Measurements from ENCODE around the gene RASIP1. TPM values are rescaled to one million over a fixed set of nuclear protein-coding genes. Genes with fewer than 3 reads are reported as not detected.
"Not testable (repeated sequence)": the region's sequence is repeated elsewhere in the genome, so short reads cannot be mapped to it uniquely, and the experiment has no call there.

RASIP1 gene
- total RNA-seq, 2 experiments from 2014 or later, result not detected

DNA sequence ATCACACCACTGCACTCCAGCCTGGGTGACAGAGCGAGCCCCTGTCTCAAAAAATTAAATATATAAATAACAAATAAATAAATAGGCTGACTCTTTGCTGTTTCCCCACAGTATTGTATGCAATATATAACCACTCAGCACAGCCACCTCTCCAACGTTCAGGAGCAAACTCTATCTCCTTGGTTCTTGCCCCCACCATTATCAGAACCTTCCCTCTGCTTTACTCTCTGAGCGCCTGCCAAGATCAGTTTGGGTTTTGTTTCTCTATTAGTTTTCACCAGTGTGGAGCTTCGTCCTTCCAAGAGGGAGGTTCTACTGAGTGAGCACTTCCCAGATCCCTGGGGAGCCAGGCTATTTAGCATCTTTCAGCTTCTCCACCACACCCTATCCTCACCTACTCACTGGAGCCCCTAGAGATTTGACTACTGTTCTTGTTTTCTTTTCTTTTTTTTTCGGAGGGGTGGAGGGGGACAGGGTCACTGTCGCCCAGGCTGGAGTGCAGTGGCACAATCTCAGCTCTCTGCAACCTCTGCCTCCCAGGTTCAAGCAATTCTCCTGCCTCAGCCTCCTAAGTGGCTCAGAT lies 27.9 kb upstream of the RASIP1 start:
- H3K27me3 Mint-ChIP-seq, result peaks cover 19% of the 10 kb centered on the region
- H3K36me3 Mint-ChIP-seq; H3K4me1 Mint-ChIP-seq; H3K27ac Mint-ChIP-seq; H3K4me3 Mint-ChIP-seq; ATAC-seq (ENCODE audit: low read depth); DNase-seq; POLR2A ChIA-PET; H3K9me3 Mint-ChIP-seq: not testable (repeated sequence)

GRCh38 chr19:48765816-48766215 lies 25.4 kb upstream of the RASIP1 start:
- H3K36me3 Mint-ChIP-seq; H3K9me3 Mint-ChIP-seq; H3K4me3 Mint-ChIP-seq; POLR2A ChIA-PET; H3K27ac Mint-ChIP-seq; H3K4me1 Mint-ChIP-seq; DNase-seq; ATAC-seq (ENCODE audit: low read depth): not testable (repeated sequence)
- peaks cover 24% of the 10 kb centered on the region for H3K27me3 Mint-ChIP-seq

GRCh38 chr19:48760504-48761205 lies 20.2 kb upstream of the RASIP1 start:
- H3K27ac Mint-ChIP-seq, result peak overlapping the region; percentile 56
- peaks cover 8% of the 10 kb centered on the region for H3K27me3 Mint-ChIP-seq
- ATAC-seq (ENCODE audit: low read depth), result peak; percentile 22

GRCh38 chr19:48757741-48758144 lies 17.3 kb upstream of the RASIP1 start:
- Mint-ChIP-seq H3K9me3 (no peaks in the 10 kb centered on the region), H3K27me3 (peaks cover 25% of the 10 kb centered on the region), H3K27ac (no peak overlapping the region), H3K36me3 (no peaks in the 10 kb centered on the region), H3K4me3 (no peak overlapping the region), H3K4me1 (peaks cover 16% of the 10 kb centered on the region)
- ATAC-seq (ENCODE audit: low read depth) (no peak), DNase-seq (no peak)
- POLR2A ChIA-PET, result no interaction called here

More at GRCh38 chr19:48760504-48761205, 20.2 kb upstream of the RASIP1 start:
- H3K9me3 Mint-ChIP-seq, result no peaks in the 10 kb centered on the region
- POLR2A ChIA-PET, result no interaction called here
- H3K4me3 Mint-ChIP-seq, result peak overlapping the region; percentile 37
- no peaks in the 10 kb centered on the region for H3K36me3 Mint-ChIP-seq
- DNase-seq, result no peak
- peaks cover 8% of the 10 kb centered on the region for H3K4me1 Mint-ChIP-seq

DNA sequence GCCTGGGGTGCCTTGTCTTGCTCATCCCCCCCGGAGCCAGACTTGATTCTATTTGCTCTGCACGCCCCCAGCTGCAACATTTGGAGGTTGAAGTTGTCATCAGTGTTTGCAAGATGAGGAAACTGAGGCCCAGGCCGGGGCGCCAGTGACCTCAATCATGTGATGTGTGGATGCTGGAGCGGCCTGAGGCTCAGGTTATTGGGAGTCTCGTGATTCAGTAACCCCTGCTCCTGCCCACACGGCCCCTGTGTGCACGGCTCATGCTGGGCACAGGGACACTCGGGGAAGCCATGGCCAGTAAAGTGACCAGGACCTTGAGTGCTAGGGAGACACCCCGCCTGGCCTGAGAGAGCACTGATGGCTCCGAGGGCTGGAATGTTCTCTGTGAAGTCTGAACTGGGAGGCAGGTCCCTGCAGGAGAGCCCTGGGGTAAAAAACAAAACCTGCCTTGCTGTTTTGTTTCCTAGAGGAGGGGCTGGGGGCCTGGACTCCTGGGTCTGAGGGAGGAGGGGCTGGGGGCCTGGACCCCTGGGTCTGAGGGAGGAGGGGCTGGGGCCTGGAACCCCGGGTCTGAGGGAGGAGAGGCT lies 16.8 kb upstream of the RASIP1 start:
- no peak for DNase-seq
- ATAC-seq (ENCODE audit: low read depth), result no peak
- no peak overlapping the region for H3K4me3 Mint-ChIP-seq
- POLR2A ChIA-PET, result no interaction called here
- no peaks in the 10 kb centered on the region for H3K36me3 Mint-ChIP-seq
- H3K27ac Mint-ChIP-seq, result no peak overlapping the region
- H3K4me1 Mint-ChIP-seq, result peaks cover 17% of the 10 kb centered on the region
- no peaks in the 10 kb centered on the region for H3K9me3 Mint-ChIP-seq
- H3K27me3 Mint-ChIP-seq, result peaks cover 22% of the 10 kb centered on the region

DNA sequence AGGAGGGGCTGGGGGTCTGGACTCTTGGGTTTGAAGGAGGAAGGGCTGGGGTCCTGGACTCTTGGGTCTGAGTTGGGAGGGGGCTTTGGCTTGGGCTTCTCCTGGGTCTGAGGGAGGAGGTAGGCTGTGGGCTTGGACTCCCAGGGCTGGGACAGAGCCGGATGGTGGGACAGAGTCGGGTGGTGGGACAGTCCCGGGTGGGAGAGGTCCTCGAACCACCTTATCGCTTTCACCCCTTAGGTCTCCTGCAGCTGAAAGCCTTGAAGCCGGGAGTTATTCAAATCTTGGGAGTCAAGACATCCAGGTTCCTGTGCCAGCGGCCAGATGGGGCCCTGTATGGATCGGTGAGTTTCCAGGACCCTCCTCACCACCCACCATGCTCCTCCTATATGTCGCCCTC lies 16.3 kb upstream of the RASIP1 start:
- POLR2A ChIA-PET, result no interaction called here
- Mint-ChIP-seq H3K36me3 (no peaks in the 10 kb centered on the region), H3K27ac (no peak overlapping the region), H3K27me3 (peaks cover 26% of the 10 kb centered on the region), H3K4me1 (peaks cover 19% of the 10 kb centered on the region), H3K4me3 (no peak overlapping the region), H3K9me3 (no peaks in the 10 kb centered on the region)
- no peak for DNase-seq
- no peak for ATAC-seq (ENCODE audit: low read depth)

DNA sequence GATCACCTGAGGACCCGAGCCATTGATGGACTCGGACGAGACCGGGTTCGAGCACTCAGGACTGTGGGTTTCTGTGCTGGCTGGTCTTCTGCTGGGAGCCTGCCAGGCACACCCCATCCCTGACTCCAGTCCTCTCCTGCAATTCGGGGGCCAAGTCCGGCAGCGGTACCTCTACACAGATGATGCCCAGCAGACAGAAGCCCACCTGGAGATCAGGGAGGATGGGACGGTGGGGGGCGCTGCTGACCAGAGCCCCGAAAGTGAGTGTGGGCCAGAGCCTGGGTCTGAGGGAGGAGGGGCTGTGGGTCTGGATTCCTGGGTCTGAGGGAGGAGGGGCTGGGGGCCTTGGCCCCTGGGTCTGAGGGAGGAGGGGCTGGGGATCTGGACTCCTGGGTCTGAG lies 15.8 kb upstream of the RASIP1 start:
- Mint-ChIP-seq H3K4me1 (peaks cover 21% of the 10 kb centered on the region), H3K36me3 (no peaks in the 10 kb centered on the region), H3K4me3 (no peak overlapping the region), H3K27ac (no peak overlapping the region), H3K9me3 (no peaks in the 10 kb centered on the region), H3K27me3 (peaks cover 31% of the 10 kb centered on the region)
- POLR2A ChIA-PET, result interaction anchor here (0.6 kb wide), 1 partner anchor 210 kb away, joined by 3 read pairs; no protein-coding TSS in a partner anchor
- ATAC-seq (ENCODE audit: low read depth) (no peak), DNase-seq (no peak)

GRCh38 chr19:48755787-48756186 lies 15.4 kb upstream of the RASIP1 start:
- no peak for DNase-seq
- POLR2A ChIA-PET, result interaction anchor here (0.6 kb wide), 1 partner anchor 210 kb away, joined by 3 read pairs; no protein-coding TSS in a partner anchor
- H3K36me3 Mint-ChIP-seq, result no peaks in the 10 kb centered on the region
- H3K4me1 Mint-ChIP-seq, result peaks cover 21% of the 10 kb centered on the region
- H3K27me3 Mint-ChIP-seq, result peaks cover 35% of the 10 kb centered on the region
- H3K27ac Mint-ChIP-seq, result no peak overlapping the region
- no peak overlapping the region for H3K4me3 Mint-ChIP-seq
- ATAC-seq (ENCODE audit: low read depth), result no peak
- H3K9me3 Mint-ChIP-seq, result no peaks in the 10 kb centered on the region

DNA sequence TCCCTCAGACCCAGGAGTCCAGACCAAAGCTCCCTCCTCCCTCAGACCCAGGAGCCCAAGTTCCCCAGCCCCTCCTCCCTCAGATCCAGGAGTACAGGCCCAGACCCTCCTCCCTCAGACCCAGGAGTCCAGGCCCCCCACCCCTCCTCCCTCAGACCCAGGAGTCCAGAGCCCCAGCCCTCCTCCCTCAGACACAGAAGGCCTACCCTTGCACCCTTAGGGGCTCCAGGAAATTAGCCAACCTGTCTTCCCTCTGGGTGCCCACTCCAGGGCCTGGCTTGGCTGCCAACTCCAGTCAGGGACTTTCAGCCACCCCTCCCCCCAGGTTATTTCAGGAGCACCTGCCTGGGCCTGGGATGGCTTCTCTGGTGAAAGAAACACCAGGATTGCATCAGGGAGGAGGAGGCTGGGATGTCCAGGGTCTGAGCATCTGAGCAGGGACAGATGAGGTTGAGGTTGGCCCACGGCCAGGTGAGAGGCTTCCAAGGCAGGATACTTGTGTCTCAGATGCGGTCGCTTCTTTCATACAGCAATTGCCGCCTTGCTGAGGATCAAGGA lies 14.8 kb upstream of the RASIP1 start, which contains the start of gene FGF21:
Gene FGF21 (plus strand): TSS at position 441 of the 558 bp plus-strand sequence. CDS start 713 bp downstream, outside the sequence.
- Mint-ChIP-seq H3K27me3 (peaks cover 35% of the 10 kb centered on the region), H3K9me3 (no peaks in the 10 kb centered on the region), H3K36me3 (no peaks in the 10 kb centered on the region), H3K4me3 (no peak within 1 kb of the TSS), H3K27ac (no peak within 1 kb of the TSS), H3K4me1 (peaks cover 15% of the 10 kb centered on the region)
- DNase-seq, result no peak
- POLR2A ChIA-PET, result no interaction called here
- no peak for ATAC-seq (ENCODE audit: low read depth)

DNA sequence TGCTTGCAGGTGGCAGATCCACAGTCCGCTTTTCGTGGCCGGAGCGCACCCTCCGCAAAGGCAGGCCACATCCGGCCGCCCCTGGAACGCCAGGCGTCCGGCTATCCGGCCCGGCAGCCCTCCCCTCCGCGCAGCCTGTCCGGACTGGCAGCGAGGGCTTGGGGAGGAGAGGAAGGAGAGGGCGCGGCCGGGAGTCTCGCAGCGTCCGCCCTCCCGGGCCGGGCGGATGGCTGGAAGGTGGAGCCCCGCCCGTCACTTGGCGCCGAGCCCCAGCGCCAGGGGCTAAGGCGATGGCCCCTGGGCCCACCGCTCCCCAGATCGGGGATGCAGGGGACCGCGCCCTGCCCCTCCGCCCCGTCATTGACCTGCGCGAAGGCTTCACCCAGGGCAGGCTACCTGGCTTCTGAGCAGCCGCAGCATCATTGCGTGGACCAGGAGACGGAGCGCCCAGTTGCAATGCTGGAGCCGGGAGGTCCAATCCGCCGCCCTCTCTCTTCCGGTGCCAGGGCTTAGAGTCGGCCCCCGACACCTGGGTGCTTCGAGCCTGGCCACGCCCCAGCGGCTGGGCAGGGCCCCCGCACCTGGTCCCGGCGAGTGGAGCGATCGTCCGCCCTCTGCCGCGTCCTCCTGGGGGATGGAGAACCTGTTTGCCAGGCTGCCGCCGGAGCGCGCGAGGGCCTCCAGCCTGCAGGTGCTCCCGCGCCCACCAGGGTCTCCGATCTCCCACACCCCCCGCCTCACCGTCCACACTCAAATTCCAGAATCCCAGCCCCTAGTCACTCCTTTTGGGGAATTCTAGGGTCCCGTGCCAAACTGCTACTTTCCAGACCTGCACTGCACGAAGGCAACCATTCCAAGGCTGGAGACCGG lies 12.3 kb upstream of the RASIP1 start, which contains the start of gene FUT1:
Gene FUT1 (minus strand): TSS at position 146 of the 870 bp plus-strand sequence. CDS start 1,360 bp downstream, outside the sequence.
- Mint-ChIP-seq H3K4me1 (peaks cover 15% of the 10 kb centered on the region), H3K36me3 (no peaks in the 10 kb centered on the region), H3K27ac (no peak within 1 kb of the TSS), H3K4me3 (peak within 1 kb of the TSS; percentile 77), H3K27me3 (peaks cover 35% of the 10 kb centered on the region), H3K9me3 (no peaks in the 10 kb centered on the region)
- ATAC-seq (ENCODE audit: low read depth) (peak; percentile 72), DNase-seq (peak; percentile 62)
- POLR2A ChIA-PET, result no interaction called here

DNA sequence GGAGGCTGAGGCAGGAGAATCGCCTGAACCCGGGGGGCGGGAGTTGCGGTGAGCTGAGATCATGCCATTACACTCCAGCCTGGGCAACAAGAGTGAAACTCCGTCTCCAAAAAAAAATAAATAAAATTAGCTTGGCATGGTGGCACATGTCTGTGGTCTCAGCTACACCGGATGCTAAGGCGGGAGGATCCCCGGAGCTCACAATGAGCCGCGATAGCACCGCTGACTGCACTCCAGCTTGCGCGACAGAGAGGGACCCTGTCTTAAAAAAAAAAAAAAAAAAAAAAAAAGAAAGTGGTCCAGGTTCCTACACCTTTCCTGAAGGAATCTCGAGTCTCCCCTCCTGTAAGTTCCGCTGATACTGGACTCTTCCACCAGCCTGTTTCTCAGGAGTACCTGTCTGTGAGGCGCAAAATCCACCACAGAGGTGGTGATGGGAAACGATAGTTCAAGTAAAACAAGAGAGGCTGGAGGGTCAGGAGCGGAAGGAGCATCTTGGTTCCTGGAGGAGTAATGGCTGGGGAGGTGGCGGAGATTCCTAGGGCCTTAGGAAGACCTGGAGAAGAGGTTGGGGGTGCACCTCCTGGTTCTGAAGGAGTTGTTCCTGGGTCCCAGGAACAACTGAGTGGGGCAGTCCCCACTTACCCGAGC lies 11.6 kb upstream of the RASIP1 start:
- Mint-ChIP-seq H3K9me3 (no peaks in the 10 kb centered on the region), H3K27ac (no peak overlapping the region), H3K4me3 (peak overlapping the region; percentile 72), H3K27me3 (peaks cover 35% of the 10 kb centered on the region), H3K36me3 (no peaks in the 10 kb centered on the region), H3K4me1 (peaks cover 17% of the 10 kb centered on the region)
- peak; percentile 21 for ATAC-seq (ENCODE audit: low read depth)
- no peak for DNase-seq
- POLR2A ChIA-PET, result interaction anchor here (0.5 to 0.6 kb wide), 3 partner anchors 12 to 208 kb away, joined by 3 to 4 read pairs (median 3); no protein-coding TSS in a partner anchor

DNA sequence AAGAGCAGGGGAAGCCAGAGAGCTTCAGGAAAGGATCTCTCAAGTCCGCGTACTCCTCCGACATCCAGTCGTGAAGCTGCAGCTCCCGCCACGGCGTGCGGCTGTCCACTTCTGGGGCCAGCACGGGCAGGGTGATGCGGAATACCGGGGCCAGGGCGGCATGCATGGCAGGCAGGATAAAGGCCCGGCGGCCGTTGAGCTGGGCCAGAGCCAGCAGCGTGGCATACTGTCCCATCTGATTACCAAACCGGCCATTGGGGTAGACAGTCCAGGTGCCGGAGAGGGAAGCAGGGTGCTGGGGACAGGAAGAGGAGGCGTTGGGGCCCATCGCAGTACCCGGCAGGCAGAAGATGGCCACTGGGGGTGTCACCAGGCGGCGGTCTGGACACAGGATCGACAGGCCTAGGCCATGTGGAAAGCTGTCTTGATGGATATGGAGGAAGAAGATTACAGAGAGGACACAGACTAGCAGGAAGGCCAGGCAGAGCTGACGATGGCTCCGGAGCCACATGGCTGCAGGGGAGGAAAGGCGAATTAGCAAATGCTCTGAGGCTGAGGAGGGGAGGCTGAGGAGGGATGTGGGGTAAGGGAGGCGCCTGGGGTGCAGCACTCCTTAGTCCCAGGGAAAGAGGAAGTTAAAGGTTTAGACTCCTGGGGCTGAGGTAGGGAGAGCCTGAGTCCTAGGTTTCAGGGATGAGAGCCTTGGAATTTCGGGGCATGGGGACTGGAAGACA lies 10.5 kb upstream of the RASIP1 start:
- H3K27me3 Mint-ChIP-seq, result peaks cover 41% of the 10 kb centered on the region
- no peaks in the 10 kb centered on the region for H3K9me3 Mint-ChIP-seq
- H3K4me3 Mint-ChIP-seq, result peak overlapping the region; percentile 7
- no peak overlapping the region for H3K27ac Mint-ChIP-seq
- no peaks in the 10 kb centered on the region for H3K36me3 Mint-ChIP-seq
- peaks cover 20% of the 10 kb centered on the region for H3K4me1 Mint-ChIP-seq
- DNase-seq (no peak), ATAC-seq (ENCODE audit: low read depth) (no peak)
- POLR2A ChIA-PET, result no interaction called here
